ENCODE measurements around the gene NKX2-2.
A peak's percentile ranks its signal among the peaks of the same experiment; 100 is the strongest.

NKX2-2 gene

DNA sequence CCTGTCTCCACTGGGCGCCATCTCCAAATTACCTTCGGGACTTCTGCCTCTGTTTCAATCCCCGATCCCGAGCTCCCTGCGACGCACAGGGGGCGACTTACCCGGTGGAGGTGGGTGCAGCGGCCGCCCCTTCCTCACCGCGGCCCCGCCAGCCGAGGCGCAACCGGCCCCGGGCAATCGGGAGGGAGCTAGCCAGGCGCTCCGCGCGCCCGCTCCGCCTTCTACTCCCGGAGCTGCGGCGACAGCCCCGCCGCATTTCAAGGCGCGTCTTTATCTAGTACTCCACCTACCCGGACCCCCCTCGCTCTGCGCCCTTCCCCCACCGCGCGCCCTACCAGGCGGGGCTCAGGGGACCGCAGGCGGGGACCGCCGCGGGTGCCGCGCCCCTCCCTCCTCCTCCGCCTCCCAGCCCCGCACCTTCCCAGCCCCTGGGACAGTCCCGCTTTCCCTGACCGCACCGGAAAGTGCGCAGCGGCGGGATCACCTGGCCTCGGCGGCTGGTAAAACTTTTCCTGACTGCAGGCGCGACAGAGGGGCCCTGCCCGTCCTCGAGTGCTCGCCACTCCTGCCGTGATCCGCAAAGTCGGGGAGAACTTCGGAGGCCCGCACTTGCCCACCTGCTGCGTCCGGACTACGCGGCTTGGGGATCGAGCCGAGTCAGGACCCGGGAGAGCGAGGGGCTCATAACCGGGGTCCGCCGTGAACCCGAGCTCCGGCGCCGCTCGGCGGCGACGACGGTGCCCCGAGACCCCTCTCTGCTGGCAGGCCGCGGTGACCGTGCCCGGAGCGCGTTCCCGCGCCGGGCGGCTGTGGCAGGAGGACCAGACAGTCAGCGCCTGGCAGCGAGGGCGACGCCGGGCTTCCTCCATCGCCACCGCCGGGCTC, 8.0 kb upstream of the NKX2-2 start:
- no peak for DNase-seq

- no peak for DNase-seq
These were observed 7.1 kb upstream of the NKX2-2 start for GRCh38 chr20:21520702-21521595.

GRCh38 chr20:21519136-21519584, 5.3 kb upstream of the NKX2-2 start:
- DNase-seq = peak; percentile 58

DNA sequence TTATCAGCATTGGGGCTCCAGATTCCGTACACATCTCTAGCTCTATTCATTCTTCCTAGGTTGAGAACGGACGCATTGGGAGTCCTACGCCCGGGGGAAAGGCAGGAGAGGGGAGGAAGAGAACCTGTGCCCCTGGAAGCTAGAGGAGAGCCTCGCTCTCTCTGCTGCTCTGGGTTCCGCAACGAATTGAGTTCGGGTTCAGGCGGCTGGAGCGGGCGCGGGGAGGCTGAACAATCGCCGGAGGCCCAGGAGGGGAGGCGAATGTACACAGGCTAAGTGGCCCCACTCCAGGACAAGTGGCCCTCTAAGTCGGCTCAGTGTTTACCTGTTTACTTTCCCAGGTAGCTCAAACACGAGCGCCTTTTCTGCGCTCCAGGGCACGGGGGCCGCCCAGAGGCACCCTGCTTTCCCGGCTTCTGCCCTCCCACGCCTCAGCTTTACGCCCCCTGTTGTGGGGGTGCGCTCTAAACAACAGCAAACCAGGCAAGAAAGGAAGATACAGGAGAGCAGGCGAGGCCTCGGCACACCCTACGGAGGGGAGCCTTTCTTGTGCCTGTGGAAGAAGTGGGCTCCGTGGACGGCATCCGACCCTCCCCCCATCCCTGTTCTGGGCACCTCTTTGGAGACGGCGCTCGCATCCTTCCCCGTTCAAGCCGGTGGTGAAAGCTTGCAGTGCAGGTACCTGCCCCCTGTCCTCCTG, 4.6 kb upstream of the NKX2-2 start:
- DNase-seq = peak; percentile 89

GRCh38 chr20:21517566-21518277, 3.9 kb upstream of the NKX2-2 start:
- DNase-seq = no peak

- no peak for DNase-seq
These were observed 3.1 kb upstream of the NKX2-2 start for GRCh38 chr20:21516861-21517565.

GRCh38 chr20:21516180-21516567, 2.3 kb upstream of the NKX2-2 start:
- no peak for DNase-seq

- no peak for DNase-seq
These were observed 1.7 kb upstream of the NKX2-2 start for GRCh38 chr20:21515300-21516179.

DNA sequence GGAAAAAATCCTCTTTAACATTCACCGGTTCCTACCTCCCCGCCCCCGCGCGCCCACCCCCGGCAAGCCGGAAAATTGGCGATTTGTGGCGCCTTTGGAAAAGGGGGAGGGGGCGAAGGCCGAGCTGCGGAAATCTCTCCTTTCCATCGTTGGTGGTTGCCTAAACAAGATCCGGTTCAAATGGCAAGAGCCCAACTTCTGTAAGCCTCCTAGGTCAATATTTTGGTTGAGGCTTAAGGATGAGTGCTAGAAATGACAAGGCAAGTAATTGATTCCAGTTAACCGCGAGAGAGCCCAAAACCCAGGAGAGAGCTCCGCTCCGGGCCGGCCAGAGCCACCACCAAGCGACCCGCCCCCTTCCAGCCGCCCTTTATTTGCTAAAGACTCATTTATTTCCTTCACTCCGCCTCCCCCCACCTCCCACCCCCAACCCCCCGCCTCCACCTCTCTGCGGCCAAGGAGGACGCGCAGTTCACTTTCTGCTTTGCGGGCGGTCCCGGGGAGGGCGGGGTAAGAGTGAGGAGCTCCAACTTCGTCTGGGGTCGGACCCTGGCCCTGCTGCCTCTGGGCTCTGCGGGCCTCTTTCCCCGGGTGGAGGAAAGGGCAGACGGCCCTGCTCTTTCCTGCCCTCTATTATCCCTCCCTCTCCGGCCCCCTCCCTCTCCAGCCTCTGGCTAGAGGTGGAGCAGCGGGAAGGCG, 838 bp upstream of the NKX2-2 start:
- DNase-seq = peak; percentile 93

DNA sequence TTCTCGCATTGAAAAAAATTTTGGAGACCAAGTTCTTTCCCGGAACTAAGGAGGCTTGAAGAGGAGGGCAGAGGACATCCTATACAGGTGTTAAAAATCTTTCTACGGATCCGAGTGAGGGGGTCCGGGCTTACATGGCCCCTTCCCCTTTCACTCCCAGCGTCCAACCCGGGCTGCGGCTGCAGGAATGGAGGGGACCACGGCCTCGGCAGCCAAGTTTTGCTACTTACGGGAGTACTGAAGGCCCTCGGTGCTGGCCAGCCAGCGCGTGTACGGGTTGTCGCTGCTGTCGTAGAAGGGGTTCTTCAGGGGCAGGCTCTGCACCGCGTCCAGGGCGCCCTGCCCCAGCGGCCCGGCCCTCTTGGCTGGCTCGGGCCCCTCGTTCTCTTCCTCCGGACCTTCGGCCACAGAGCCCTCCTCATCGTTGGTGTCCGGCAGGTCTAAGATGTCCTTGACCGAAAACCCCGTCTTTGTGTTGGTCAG, 642 bp downstream of the NKX2-2 start:
- DNase-seq = no peak

GRCh38 chr20:21512634-21513180, 1.2 kb downstream of the NKX2-2 start:
- DNase-seq = no peak

GRCh38 chr20:21511850-21512633, 1.8 kb downstream of the NKX2-2 start:
- DNase-seq = no peak

- no peak for DNase-seq
These were observed 2.4 kb downstream of the NKX2-2 start for GRCh38 chr20:21511485-21511849.

DNA sequence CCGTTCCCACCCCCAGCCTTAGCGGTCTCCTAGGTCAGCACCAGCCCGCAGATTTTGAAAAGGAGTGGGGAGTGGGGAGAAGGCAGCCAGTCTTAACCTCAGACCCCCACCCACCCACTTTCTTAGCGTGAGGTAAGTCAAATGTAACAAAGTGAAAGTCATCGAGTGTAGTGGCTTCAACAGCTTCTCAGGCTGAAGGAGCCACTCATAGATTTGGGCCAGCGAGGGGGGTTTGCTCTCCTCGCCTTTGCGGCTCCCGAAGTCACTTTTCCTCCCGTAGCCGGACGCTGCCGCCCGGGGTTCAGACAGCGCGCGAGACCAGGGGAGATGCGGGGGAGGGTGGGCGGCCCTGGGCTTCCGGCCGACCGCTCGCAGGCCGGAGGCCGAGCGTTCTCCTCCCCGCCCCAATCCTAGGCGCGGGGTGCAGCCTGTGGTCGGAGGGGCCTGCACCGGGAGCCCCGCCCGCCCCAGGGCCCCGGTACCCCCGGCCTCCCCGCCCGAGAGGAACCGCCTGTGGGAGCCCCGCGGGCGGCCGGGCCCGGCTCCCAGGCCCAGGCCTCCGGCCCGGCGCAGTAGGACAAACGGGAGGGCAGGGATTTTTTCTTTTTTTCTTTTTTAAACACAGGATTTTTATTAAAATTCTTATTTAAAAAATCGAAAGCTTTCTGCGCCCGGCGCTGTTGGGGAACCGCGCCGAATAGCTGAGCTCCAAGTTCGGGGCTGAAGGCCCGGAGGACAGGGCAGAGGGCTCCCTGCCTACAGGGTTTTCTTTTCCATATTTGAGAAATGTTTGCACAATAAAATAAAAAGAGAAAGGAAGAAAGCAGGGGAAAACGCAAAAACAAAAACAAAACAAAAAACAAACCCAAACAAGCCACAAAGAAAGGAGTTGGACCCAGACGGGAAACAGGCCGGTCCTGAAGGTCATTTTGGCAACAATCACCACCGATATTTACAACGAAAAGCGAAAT, 3.2 kb downstream of the NKX2-2 start:
- no peak for DNase-seq

DNA sequence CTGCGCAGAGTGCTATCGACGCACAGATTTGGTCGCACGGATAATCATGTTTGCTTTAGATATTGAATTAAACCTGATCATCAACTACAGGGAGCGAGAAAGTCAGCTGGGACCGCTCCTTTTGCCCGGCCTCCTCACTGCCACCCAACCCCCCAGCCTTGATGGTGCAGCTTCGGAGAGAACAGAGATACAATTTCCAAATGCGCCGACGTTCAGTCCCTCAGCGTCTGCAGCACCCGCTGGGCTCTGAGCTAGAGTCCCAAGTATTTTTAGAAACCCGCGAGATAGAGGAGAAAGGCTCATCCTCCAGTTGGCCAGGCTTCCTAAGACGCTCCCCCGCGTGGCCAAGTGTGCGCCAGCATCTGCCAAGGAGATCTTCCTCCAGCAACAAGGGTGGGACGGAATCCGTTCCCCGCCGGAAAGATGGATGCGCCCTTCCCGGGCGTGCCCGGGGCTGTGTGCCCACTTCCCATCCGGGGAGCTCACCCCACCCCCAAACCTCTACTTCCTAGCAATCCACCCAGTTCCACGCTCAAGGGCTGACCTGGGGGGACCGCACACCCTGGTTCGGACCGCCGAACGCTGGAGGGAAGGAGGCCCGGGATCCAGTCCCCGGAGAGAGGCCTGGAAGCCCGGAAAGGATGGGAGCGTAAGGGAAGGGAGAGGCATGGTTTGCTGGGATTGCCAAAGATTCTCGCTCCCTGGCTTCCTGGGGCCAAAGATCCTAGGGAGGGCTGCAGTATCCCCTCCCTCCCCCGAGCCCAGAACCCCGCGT, 4.1 kb downstream of the NKX2-2 start:
- DNase-seq = no peak

GRCh38 chr20:21509079-21509596, 4.7 kb downstream of the NKX2-2 start:
- no peak for DNase-seq
